ENCODE data around the gene LRP1-AS. TPM values are rescaled to one million over a fixed set of nuclear protein-coding genes. Genes with fewer than 3 reads are reported as not detected.
"Not testable (repeated sequence)": the region's sequence is repeated elsewhere in the genome, so short reads cannot be mapped to it uniquely, and the experiment has no call there.

LRP1-AS gene
- total RNA-seq, 2 experiments from 2014 or later: not detected

GRCh38 chr12:57128519-57129247 is 18.7 kb downstream of the LRP1-AS start:
- H3K4me3 Mint-ChIP-seq: peak overlapping the region; percentile 81
- peaks cover 19% of the 10 kb centered on the region for H3K4me1 Mint-ChIP-seq
- no peak overlapping the region for H3K27ac Mint-ChIP-seq
- no peak for DNase-seq
- H3K27me3 Mint-ChIP-seq: peaks cover 4% of the 10 kb centered on the region
- no peaks in the 10 kb centered on the region for H3K36me3 Mint-ChIP-seq
- peaks cover 2% of the 10 kb centered on the region for H3K9me3 Mint-ChIP-seq

GRCh38 chr12:57127726-57128518 is 19.5 kb downstream of the LRP1-AS start, which contains the start of gene LRP1:
Gene LRP1, plus strand, starts transcription at chr12:57128483. Its CDS starts 482 bp downstream, at chr12:57128965.
- no peaks in the 10 kb centered on the region for H3K36me3 Mint-ChIP-seq
- DNase-seq: peak; percentile 69
- H3K4me1 Mint-ChIP-seq: peaks cover 19% of the 10 kb centered on the region
- no peak within 1 kb of the TSS for H3K27ac Mint-ChIP-seq
- H3K4me3 Mint-ChIP-seq: peak within 1 kb of the TSS; percentile 81
- peaks cover 4% of the 10 kb centered on the region for H3K27me3 Mint-ChIP-seq
- peaks cover 3% of the 10 kb centered on the region for H3K9me3 Mint-ChIP-seq

GRCh38 chr12:57127101-57127725 is 20.2 kb downstream of the LRP1-AS start:
- Mint-ChIP-seq H3K27me3 (peaks cover 4% of the 10 kb centered on the region), H3K36me3 (no peaks in the 10 kb centered on the region), H3K9me3 (peaks cover 3% of the 10 kb centered on the region), H3K4me1 (peaks cover 19% of the 10 kb centered on the region), H3K27ac (no peak overlapping the region), H3K4me3 (peak overlapping the region; percentile 81)
- DNase-seq: peak; percentile 38

GRCh38 chr12:57126561-57126960 is 20.9 kb downstream of the LRP1-AS start:
- H3K4me3 Mint-ChIP-seq: peak overlapping the region; percentile 65
- no peak overlapping the region for H3K27ac Mint-ChIP-seq
- peaks cover 19% of the 10 kb centered on the region for H3K4me1 Mint-ChIP-seq
- no peak for DNase-seq
- peaks cover 4% of the 10 kb centered on the region for H3K27me3 Mint-ChIP-seq
- no peaks in the 10 kb centered on the region for H3K36me3 Mint-ChIP-seq
- H3K9me3 Mint-ChIP-seq: peaks cover 3% of the 10 kb centered on the region

GRCh38 chr12:57126061-57126460 is 21.4 kb downstream of the LRP1-AS start:
- Mint-ChIP-seq H3K4me1 (peaks cover 18% of the 10 kb centered on the region), H3K27me3 (peaks cover 4% of the 10 kb centered on the region), H3K4me3 (no peak overlapping the region), H3K9me3 (peaks cover 3% of the 10 kb centered on the region), H3K36me3 (no peaks in the 10 kb centered on the region), H3K27ac (no peak overlapping the region)
- no peak for DNase-seq

- H3K36me3 Mint-ChIP-seq: no peaks in the 10 kb centered on the region
- H3K9me3 Mint-ChIP-seq: peaks cover 3% of the 10 kb centered on the region
- peaks cover 7% of the 10 kb centered on the region for H3K4me1 Mint-ChIP-seq
- H3K4me3 Mint-ChIP-seq: no peak overlapping the region
- no peak overlapping the region for H3K27ac Mint-ChIP-seq
- H3K27me3 Mint-ChIP-seq: no peaks in the 10 kb centered on the region
- peak; percentile 73 for DNase-seq
Measured at GRCh38 chr12:57124261-57124877, 23.1 kb downstream of the LRP1-AS start.

- H3K9me3 Mint-ChIP-seq: peaks cover 3% of the 10 kb centered on the region
- H3K27me3 Mint-ChIP-seq: no peaks in the 10 kb centered on the region
- peaks cover 13% of the 10 kb centered on the region for H3K4me1 Mint-ChIP-seq
- no peaks in the 10 kb centered on the region for H3K36me3 Mint-ChIP-seq
- H3K4me3 Mint-ChIP-seq: no peak overlapping the region
- H3K27ac Mint-ChIP-seq: no peak overlapping the region
- DNase-seq: no peak
Measured at GRCh38 chr12:57123813-57124212, 23.6 kb downstream of the LRP1-AS start.

GRCh38 chr12:57120718-57121117 is 26.7 kb downstream of the LRP1-AS start:
- H3K27me3 Mint-ChIP-seq, H3K9me3 Mint-ChIP-seq, H3K36me3 Mint-ChIP-seq, DNase-seq, H3K27ac Mint-ChIP-seq, H3K4me3 Mint-ChIP-seq: not testable (repeated sequence)
- H3K4me1 Mint-ChIP-seq: peaks cover 16% of the 10 kb centered on the region

GRCh38 chr12:57119294-57120085 is 27.9 kb downstream of the LRP1-AS start:
- Mint-ChIP-seq H3K4me1 (peaks cover 14% of the 10 kb centered on the region), H3K4me3 (no peak overlapping the region), H3K36me3 (no peaks in the 10 kb centered on the region), H3K27me3 (no peaks in the 10 kb centered on the region), H3K9me3 (peaks cover 3% of the 10 kb centered on the region), H3K27ac (no peak overlapping the region)
- DNase-seq: no peak

- peaks cover 10% of the 10 kb centered on the region for H3K4me1 Mint-ChIP-seq
- H3K4me3 Mint-ChIP-seq: no peak overlapping the region
- peak overlapping the region; percentile 21 for H3K27ac Mint-ChIP-seq
Measured at GRCh38 chr12:57118711-57119271, 28.6 kb downstream of the LRP1-AS start.

GRCh38 chr12:57116580-57117281 is 30.7 kb downstream of the LRP1-AS start:
- Mint-ChIP-seq H3K4me3 (no peak overlapping the region), H3K27ac (no peak overlapping the region), H3K4me1 (peaks cover 20% of the 10 kb centered on the region), H3K27me3 (no peaks in the 10 kb centered on the region), H3K9me3 (no peaks in the 10 kb centered on the region), H3K36me3 (peaks cover 1% of the 10 kb centered on the region)
- no peak for DNase-seq

More at GRCh38 chr12:57118711-57119271, 28.6 kb downstream of the LRP1-AS start:
- peaks cover 2% of the 10 kb centered on the region for H3K9me3 Mint-ChIP-seq
- H3K27me3 Mint-ChIP-seq: no peaks in the 10 kb centered on the region
- no peaks in the 10 kb centered on the region for H3K36me3 Mint-ChIP-seq
- DNase-seq: no peak

GRCh38 chr12:57112492-57113294 is 34.7 kb downstream of the LRP1-AS start:
- H3K27me3 Mint-ChIP-seq: no peaks in the 10 kb centered on the region
- H3K36me3 Mint-ChIP-seq: peaks cover 33% of the 10 kb centered on the region
- H3K27ac Mint-ChIP-seq: peak overlapping the region; percentile 97
- no peaks in the 10 kb centered on the region for H3K9me3 Mint-ChIP-seq
- H3K4me1 Mint-ChIP-seq: peaks cover 29% of the 10 kb centered on the region
- DNase-seq: no peak
- peak overlapping the region; percentile 94 for H3K4me3 Mint-ChIP-seq

Data from activated naive CD8-positive, alpha-beta T cell treated with anti-CD3 and anti-CD28 coated beads for 36 hours (primary cell).